Peyer's patch (tissue), 4 donors: ENCODE results near the gene ZNF593. TPM values are rescaled to one million over a fixed set of nuclear protein-coding genes. Genes with fewer than 3 reads are reported as not detected.

Experiments used
- DNase-seq, 3 donors: peaks; one replicate each; pipeline ENCODE4 v3.0.0-alpha.2; 2017 to 2019
- H3K27ac ChIP-seq, 4 donors: fragments of 200-600 bp; sonication (generic); one replicate each; pipeline ENCODE4 v1.5.1; 2016 to 2019
- H3K27me3 ChIP-seq, 2 donors: fragments of 200-600 bp; sonication (generic); one replicate each; pipeline ENCODE4 v1.5.1; 2019
- H3K36me3 ChIP-seq, 3 donors: fragments of 200-600 bp; sonication (generic); one replicate each; pipeline ENCODE4 v1.5.1; 2016 to 2019
- H3K4me1 ChIP-seq, 4 donors: fragments of 200-600 bp; sonication (generic); one replicate each; pipeline ENCODE4 v1.5.1; 2016 to 2019
- H3K4me3 ChIP-seq, 4 donors: fragments of 200-600 bp; sonication (generic); 1 replicate in 3 of 4; 2 replicates in 1 of 4; pipeline ENCODE4 v1.5.1; 2016 to 2019; ENCODE audit warnings: mild to moderate bottlenecking in 1 of 4
- H3K9me3 ChIP-seq, 4 donors: fragments of 200-600 bp; sonication (generic); one replicate each; pipeline ENCODE4 v1.5.1; 2016 to 2019; ENCODE audit warnings: mild to moderate bottlenecking in 1 of 4
- POLR2A ChIP-seq, 2 donors: fragments of 450-650 bp; IDR thresholded peaks; one replicate each; pipeline ENCODE4 v1.5.1; 2017; ENCODE audit warnings: antibody characterized with exemption in 2 of 2, mild to moderate bottlenecking in 2 of 2, moderate library complexity in 2 of 2
- total RNA-seq, 4 donors: library from RNA; depleted of rRNA; stranded (reverse); fragments of >200 nt; gene quantifications; one replicate each; pipeline ENCODE4 v1.1.0, GENCODE V29; 2016
- TF ChIP-seq, protein P1 (sequence below), 6 experiments: fragments of 450-650 bp in 4 of 6; fragments of 200-600 bp in 2 of 6; sonication (generic) in 1 of 6; IDR thresholded peaks; one replicate each; pipeline ENCODE4 v1.5.1; 2017 to 2019; ENCODE audit warnings: antibody characterized with exemption in 6 of 6, mild to moderate bottlenecking in 3 of 6, moderate library complexity in 1 of 6

The ZNF593 gene
- total RNA-seq = 10 to 100 TPM; 11.7 to 19.5 (median 15.5) TPM

DNA sequence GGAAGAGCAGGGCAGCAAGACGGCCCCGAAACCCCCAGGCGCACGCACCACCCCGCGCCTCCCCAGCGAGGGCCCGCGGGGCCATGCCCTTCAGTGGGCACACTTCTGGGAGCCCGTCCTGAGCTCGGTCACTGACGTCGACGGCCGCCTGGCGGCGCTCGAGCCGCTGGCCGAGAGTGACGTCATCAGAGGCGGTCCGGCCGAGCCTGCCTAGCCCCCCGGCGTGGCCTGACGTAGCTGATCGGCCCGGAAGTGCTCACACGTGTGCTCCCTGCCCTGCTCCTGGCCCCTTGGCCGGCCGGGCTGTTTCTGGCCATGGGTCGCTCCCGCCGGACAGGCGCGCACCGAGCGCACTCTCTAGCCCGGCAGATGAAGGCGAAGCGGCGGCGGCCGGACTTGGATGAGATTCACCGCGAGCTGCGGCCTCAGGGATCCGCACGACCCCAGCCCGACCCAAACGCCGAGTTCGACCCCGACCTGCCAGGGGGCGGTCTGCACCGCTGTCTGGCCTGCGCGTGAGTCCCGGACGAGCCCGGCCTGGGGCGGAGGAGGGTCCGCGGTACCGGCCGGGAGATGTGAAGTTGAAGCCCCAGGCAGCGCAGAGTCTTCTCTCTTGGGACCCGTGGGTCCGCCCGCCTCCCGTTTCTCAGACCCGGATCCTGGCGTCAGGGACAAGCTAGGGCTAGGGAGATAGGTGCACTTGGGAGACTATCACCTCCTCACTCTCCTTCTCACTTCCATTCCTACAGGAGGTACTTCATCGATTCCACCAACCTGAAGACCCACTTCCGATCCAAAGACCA lies at the start of gene ZNF593:
TSS of gene ZNF593 (plus strand) at position 240 of the 803 bp plus-strand sequence. CDS start at position 316, 76 bp downstream.
- peak within 1 kb of the TSS; percentile 55 to 79 (median 74) for H3K27ac ChIP-seq
- DNase-seq = peak; percentile 89 to 96 (median 94)
- H3K4me3 ChIP-seq = peak within 1 kb of the TSS; percentile 67 to 81 (median 74)
- no peaks in the 10 kb centered on the region for H3K9me3 ChIP-seq
- peaks cover 0 to 14% (median 3%) of the 10 kb centered on the region in 4 donors for H3K4me1 ChIP-seq
- TF ChIP-seq, protein P1, sequence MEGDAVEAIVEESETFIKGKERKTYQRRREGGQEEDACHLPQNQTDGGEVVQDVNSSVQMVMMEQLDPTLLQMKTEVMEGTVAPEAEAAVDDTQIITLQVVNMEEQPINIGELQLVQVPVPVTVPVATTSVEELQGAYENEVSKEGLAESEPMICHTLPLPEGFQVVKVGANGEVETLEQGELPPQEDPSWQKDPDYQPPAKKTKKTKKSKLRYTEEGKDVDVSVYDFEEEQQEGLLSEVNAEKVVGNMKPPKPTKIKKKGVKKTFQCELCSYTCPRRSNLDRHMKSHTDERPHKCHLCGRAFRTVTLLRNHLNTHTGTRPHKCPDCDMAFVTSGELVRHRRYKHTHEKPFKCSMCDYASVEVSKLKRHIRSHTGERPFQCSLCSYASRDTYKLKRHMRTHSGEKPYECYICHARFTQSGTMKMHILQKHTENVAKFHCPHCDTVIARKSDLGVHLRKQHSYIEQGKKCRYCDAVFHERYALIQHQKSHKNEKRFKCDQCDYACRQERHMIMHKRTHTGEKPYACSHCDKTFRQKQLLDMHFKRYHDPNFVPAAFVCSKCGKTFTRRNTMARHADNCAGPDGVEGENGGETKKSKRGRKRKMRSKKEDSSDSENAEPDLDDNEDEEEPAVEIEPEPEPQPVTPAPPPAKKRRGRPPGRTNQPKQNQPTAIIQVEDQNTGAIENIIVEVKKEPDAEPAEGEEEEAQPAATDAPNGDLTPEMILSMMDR (IDR thresholded peaks at IDR 0.05) = peak; percentile 94 to 99 (median 97)
- TF ChIP-seq POLR2A (IDR thresholded peaks at IDR 0.05) = peak; percentile 33 to 62
- H3K27me3 ChIP-seq = no peaks in the 10 kb centered on the region
- H3K36me3 ChIP-seq = no peaks in the 10 kb centered on the region

DNA sequence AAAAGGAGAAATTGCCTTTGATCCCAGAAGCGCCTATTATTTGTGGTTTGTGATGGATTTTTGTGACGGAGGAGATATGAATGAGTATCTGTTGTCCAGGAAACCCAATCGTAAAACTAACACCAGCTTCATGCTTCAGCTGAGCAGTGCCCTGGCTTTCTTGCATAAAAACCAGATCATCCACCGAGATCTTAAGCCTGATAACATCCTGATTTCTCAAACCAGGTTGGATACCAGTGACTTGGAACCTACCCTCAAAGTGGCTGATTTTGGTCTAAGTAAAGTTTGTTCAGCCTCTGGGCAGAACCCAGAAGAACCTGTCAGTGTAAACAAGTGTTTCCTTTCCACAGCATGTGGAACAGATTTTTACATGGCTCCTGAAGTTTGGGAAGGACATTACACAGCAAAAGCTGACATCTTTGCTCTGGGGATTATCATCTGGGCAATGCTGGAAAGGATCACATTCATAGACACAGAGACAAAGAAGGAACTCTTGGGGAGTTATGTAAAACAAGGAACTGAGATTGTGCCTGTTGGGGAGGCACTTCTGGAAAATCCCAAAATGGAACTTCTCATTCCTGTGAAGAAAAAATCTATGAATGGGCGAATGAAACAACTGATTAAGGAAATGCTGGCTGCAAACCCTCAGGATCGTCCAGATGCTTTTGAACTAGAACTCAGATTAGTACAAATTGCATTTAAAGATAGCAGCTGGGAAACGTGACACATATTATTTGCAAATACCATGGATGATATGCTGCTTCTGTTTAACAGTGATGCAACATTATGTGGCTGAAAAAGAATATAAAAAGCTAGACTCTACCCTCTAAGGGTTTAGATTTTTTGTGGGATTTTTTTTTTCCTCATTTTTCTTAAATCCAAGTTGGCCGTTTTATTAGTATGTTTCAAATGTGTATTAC lies 47.6 kb upstream of the ZNF593 start:
- no peak for DNase-seq
- no peak for TF ChIP-seq POLR2A (IDR thresholded peaks at IDR 0.05)
- TF ChIP-seq, protein P1 (IDR thresholded peaks at IDR 0.05) = no peak
- Histone ChIP-seq H3K27ac (no peak overlapping the region), H3K36me3 (peaks cover 0 to 26% (median 0%) of the 10 kb centered on the region in 3 donors), H3K9me3 (no peaks in the 10 kb centered on the region), H3K27me3 (no peaks in the 10 kb centered on the region), H3K4me1 (peaks cover 0 to 11% (median 4%) of the 10 kb centered on the region in 4 donors), H3K4me3 (no peak overlapping the region)

DNA sequence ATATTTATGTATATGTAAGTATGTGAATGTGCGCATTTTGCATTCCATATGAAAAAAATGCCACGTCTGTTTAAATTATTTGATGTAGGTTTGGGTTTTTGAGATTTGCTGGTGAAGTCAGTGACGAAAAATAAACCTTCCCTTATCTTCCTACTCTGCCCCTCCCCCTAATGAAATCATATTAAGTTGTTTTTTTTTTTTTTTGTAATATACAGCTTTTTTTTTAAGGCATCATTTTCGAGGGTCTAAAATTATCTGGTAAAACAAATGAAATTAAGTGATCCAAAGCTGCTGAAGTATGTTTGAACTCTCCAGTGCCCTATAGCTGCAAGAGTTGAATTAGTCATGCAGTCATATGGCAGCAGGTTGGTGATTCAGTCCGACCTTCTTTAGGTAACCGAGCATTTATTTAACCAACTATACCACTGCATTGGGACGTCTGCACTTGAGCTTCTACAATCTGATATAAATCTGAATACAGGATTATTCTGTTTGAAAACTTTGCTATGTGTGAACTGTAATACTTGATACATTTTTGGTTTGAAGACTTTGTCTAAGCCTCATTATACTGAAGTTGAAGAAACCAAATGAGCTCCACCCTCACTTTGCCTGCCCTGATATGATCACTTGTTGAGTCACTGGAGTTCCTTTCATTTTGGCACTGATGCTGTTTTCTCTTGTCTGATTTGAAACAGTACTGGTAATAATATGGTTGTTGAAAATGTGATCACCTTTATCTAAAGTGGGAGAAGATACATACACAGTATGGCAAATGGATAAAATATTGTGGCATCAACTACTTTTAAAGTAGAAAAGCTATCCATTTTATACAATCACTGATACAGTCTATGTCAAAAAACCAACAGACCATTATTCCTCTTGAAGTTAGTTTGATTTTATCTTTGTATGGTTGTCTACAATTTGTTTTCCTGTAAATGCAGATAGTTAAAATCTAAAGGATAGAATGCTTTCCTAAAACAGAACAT lies 46.4 kb upstream of the ZNF593 start:
- Histone ChIP-seq H3K9me3 (no peaks in the 10 kb centered on the region), H3K4me3 (no peak overlapping the region), H3K4me1 (peaks cover 0 to 19% (median 4%) of the 10 kb centered on the region in 4 donors), H3K36me3 (peaks cover 0 to 14% (median 0%) of the 10 kb centered on the region in 3 donors), H3K27me3 (no peaks in the 10 kb centered on the region), H3K27ac (peak overlapping the region in 1 of 4 donors; percentile 0)
- no peak for DNase-seq
- no peak for TF ChIP-seq POLR2A (IDR thresholded peaks at IDR 0.05)
- TF ChIP-seq, protein P1 (IDR thresholded peaks at IDR 0.05) = no peak

DNA sequence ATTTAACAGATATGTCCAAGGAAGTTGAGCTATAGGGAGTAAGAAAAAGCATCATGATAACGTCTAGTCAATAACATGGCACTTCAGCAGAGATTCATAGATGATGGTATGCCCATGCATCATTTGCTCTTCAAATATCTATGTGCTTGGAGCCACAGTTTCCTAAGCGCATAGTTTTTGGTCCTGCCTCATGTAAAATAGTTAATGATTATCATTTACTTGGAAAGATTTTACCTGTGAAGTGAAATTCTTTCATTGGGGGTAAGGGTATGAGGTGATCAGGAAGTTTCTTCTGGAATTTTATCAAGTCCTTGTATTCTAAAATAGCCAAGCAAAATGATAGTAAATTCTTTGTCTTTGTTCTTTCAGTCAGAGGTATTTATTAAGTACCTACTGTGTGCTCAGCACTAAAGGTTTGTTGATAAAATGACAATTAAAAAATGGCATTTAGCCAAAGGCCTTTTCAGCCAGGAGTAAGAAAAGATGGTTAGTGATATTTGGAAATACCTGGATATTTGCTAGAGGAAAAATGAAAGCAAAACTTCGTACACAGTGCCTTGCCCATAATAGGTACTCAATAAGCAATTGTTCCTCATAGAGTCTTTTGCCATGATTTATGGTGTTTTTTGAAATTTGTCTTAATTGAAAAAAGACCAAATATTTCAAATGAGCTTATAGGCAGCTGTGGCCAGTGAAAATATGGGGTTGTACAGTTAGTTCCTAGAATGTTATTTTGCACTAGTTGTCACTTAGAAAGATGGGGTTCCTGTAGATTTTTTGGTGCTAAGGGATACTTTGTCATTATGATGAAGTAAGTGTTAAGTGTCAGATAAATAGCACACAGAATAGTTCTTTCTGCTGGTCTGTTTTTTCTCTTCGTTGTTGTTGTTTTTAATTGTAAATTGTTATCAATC lies 45.0 kb upstream of the ZNF593 start:
- Histone ChIP-seq H3K36me3 (peaks cover 0 to under 1% (median 0%) of the 10 kb centered on the region in 3 donors), H3K27me3 (no peaks in the 10 kb centered on the region), H3K4me1 (peaks cover 0 to 19% (median 4%) of the 10 kb centered on the region in 4 donors), H3K27ac (peak overlapping the region in 1 of 4 donors; percentile 25), H3K4me3 (no peak overlapping the region), H3K9me3 (no peaks in the 10 kb centered on the region)
- no peak for TF ChIP-seq POLR2A (IDR thresholded peaks at IDR 0.05)
- TF ChIP-seq, protein P1 (IDR thresholded peaks at IDR 0.05) = no peak
- no peak for DNase-seq
